Peyer's patch (tissue), 4 donors: ENCODE data around the gene PLAU.

ENCODE experiments used
- POLR2A ChIP-seq, 2 donors: fragments of 450-650 bp; IDR thresholded peaks; one replicate each; pipeline ENCODE4 v1.5.1; 2017; ENCODE audit warnings: antibody characterized with exemption in 2 of 2, mild to moderate bottlenecking in 2 of 2, moderate library complexity in 2 of 2
- TF ChIP-seq, protein P1 (sequence below), 6 experiments: fragments of 450-650 bp in 4 of 6; fragments of 200-600 bp in 2 of 6; sonication (generic) in 1 of 6; IDR thresholded peaks; one replicate each; pipeline ENCODE4 v1.5.1; 2017 to 2019; ENCODE audit warnings: antibody characterized with exemption in 6 of 6, mild to moderate bottlenecking in 3 of 6, moderate library complexity in 1 of 6

GRCh38 chr10:73946253-73947145, 35.6 kb downstream of the PLAU start:
- TF ChIP-seq, protein P1, sequence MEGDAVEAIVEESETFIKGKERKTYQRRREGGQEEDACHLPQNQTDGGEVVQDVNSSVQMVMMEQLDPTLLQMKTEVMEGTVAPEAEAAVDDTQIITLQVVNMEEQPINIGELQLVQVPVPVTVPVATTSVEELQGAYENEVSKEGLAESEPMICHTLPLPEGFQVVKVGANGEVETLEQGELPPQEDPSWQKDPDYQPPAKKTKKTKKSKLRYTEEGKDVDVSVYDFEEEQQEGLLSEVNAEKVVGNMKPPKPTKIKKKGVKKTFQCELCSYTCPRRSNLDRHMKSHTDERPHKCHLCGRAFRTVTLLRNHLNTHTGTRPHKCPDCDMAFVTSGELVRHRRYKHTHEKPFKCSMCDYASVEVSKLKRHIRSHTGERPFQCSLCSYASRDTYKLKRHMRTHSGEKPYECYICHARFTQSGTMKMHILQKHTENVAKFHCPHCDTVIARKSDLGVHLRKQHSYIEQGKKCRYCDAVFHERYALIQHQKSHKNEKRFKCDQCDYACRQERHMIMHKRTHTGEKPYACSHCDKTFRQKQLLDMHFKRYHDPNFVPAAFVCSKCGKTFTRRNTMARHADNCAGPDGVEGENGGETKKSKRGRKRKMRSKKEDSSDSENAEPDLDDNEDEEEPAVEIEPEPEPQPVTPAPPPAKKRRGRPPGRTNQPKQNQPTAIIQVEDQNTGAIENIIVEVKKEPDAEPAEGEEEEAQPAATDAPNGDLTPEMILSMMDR (IDR thresholded peaks at IDR 0.05) = no peak
- no peak for TF ChIP-seq POLR2A (IDR thresholded peaks at IDR 0.05)
